ENCODE measurements around the gene TAF4.
"Not testable (repeated sequence)": the region's sequence is repeated elsewhere in the genome, so short reads cannot be mapped to it uniquely, and the experiment has no call there.

TAF4 gene

GRCh38 chr20:62071669-62072430 is 6.2 kb upstream of the TAF4 start:
- not testable (repeated sequence) for H3K9ac ChIP-seq (ENCODE audit: low read length); H3K36me3 ChIP-seq (ENCODE audit: control insufficient read depth, insufficient read depth, low read length, severe bottlenecking); H3K4me3 ChIP-seq (ENCODE audit: low read length); DNase-seq (ENCODE audit: low read depth); H3K27me3 ChIP-seq (replicated peaks; ENCODE audit: control insufficient read depth, insufficient read depth, low read length)
- peaks cover 18% of the 10 kb centered on the region for H3K4me1 ChIP-seq (ENCODE audit: control insufficient read depth, insufficient read depth, low read length)
- peaks cover 36% of the 10 kb centered on the region for H3K9me3 ChIP-seq (ENCODE audit: control insufficient read depth, low read length)

- Histone ChIP-seq H3K4me3 (ENCODE audit: low read length) (no peak overlapping the region), H3K9me3 (ENCODE audit: control insufficient read depth, low read length) (peaks cover 16% of the 10 kb centered on the region), H3K36me3 (ENCODE audit: control insufficient read depth, insufficient read depth, low read length, severe bottlenecking) (no peaks in the 10 kb centered on the region), H3K27me3 (replicated peaks; ENCODE audit: control insufficient read depth, insufficient read depth, low read length) (no peaks in the 10 kb centered on the region), H3K9ac (ENCODE audit: low read length) (no peak overlapping the region), H3K4me1 (ENCODE audit: control insufficient read depth, insufficient read depth, low read length) (peaks cover 21% of the 10 kb centered on the region)
- no peak for DNase-seq (ENCODE audit: low read depth)
Measured at GRCh38 chr20:62069741-62070216, 4.1 kb upstream of the TAF4 start.

GRCh38 chr20:62068997-62069396 is 3.3 kb upstream of the TAF4 start:
- H3K4me1 ChIP-seq (ENCODE audit: control insufficient read depth, insufficient read depth, low read length), result peaks cover 25% of the 10 kb centered on the region
- DNase-seq (ENCODE audit: low read depth), result no peak
- H3K4me3 ChIP-seq (ENCODE audit: low read length), result no peak overlapping the region
- H3K9me3 ChIP-seq (ENCODE audit: control insufficient read depth, low read length), result peaks cover 14% of the 10 kb centered on the region
- H3K9ac ChIP-seq (ENCODE audit: low read length), result no peak overlapping the region
- H3K36me3 ChIP-seq (ENCODE audit: control insufficient read depth, insufficient read depth, low read length, severe bottlenecking), result no peaks in the 10 kb centered on the region
- H3K27me3 ChIP-seq (replicated peaks; ENCODE audit: control insufficient read depth, insufficient read depth, low read length), result no peaks in the 10 kb centered on the region

- Histone ChIP-seq H3K4me3 (ENCODE audit: low read length) (no peak overlapping the region), H3K9ac (ENCODE audit: low read length) (no peak overlapping the region), H3K9me3 (ENCODE audit: control insufficient read depth, low read length) (peaks cover 2% of the 10 kb centered on the region), H3K36me3 (ENCODE audit: control insufficient read depth, insufficient read depth, low read length, severe bottlenecking) (no peaks in the 10 kb centered on the region), H3K4me1 (ENCODE audit: control insufficient read depth, insufficient read depth, low read length) (peaks cover 33% of the 10 kb centered on the region), H3K27me3 (replicated peaks; ENCODE audit: control insufficient read depth, insufficient read depth, low read length) (no peaks in the 10 kb centered on the region)
- DNase-seq (ENCODE audit: low read depth), result no peak
Measured at GRCh38 chr20:62067547-62068260, 2.0 kb upstream of the TAF4 start.

- Histone ChIP-seq H3K36me3 (ENCODE audit: control insufficient read depth, insufficient read depth, low read length, severe bottlenecking) (no peaks in the 10 kb centered on the region), H3K4me1 (ENCODE audit: control insufficient read depth, insufficient read depth, low read length) (peaks cover 33% of the 10 kb centered on the region), H3K4me3 (ENCODE audit: low read length) (peak overlapping the region; percentile 86), H3K9ac (ENCODE audit: low read length) (peak overlapping the region; percentile 90), H3K9me3 (ENCODE audit: control insufficient read depth, low read length) (no peaks in the 10 kb centered on the region), H3K27me3 (replicated peaks; ENCODE audit: control insufficient read depth, insufficient read depth, low read length) (no peaks in the 10 kb centered on the region)
- DNase-seq (ENCODE audit: low read depth), result peak; percentile 32
Measured at GRCh38 chr20:62066983-62067433, 1.3 kb upstream of the TAF4 start.

- Histone ChIP-seq H3K4me1 (ENCODE audit: control insufficient read depth, insufficient read depth, low read length) (peaks cover 33% of the 10 kb centered on the region), H3K9me3 (ENCODE audit: control insufficient read depth, low read length) (no peaks in the 10 kb centered on the region)
- peak; percentile 60 for DNase-seq (ENCODE audit: low read depth)
Measured at GRCh38 chr20:62066339-62066982, 780 bp upstream of the TAF4 start.

GRCh38 chr20:62064770-62065673 is 659 bp downstream of the TAF4 start:
- peak overlapping the region; percentile 78 for H3K9ac ChIP-seq (ENCODE audit: low read length)
- H3K4me3 ChIP-seq (ENCODE audit: low read length), result peak overlapping the region; percentile 76
- no peaks in the 10 kb centered on the region for H3K36me3 ChIP-seq (ENCODE audit: control insufficient read depth, insufficient read depth, low read length, severe bottlenecking)
- H3K9me3 ChIP-seq (ENCODE audit: control insufficient read depth, low read length), result no peaks in the 10 kb centered on the region
- DNase-seq (ENCODE audit: low read depth), result peak; percentile 49
- H3K27me3 ChIP-seq (replicated peaks; ENCODE audit: control insufficient read depth, insufficient read depth, low read length), result no peaks in the 10 kb centered on the region
- peaks cover 31% of the 10 kb centered on the region for H3K4me1 ChIP-seq (ENCODE audit: control insufficient read depth, insufficient read depth, low read length)

More at GRCh38 chr20:62066339-62066982, 780 bp upstream of the TAF4 start:
- no peaks in the 10 kb centered on the region for H3K27me3 ChIP-seq (replicated peaks; ENCODE audit: control insufficient read depth, insufficient read depth, low read length)
- H3K9ac ChIP-seq (ENCODE audit: low read length), result peak overlapping the region; percentile 90
- no peaks in the 10 kb centered on the region for H3K36me3 ChIP-seq (ENCODE audit: control insufficient read depth, insufficient read depth, low read length, severe bottlenecking)
- peak overlapping the region; percentile 86 for H3K4me3 ChIP-seq (ENCODE audit: low read length)

GRCh38 chr20:62063981-62064769 is 1.5 kb downstream of the TAF4 start:
- no peaks in the 10 kb centered on the region for H3K27me3 ChIP-seq (replicated peaks; ENCODE audit: control insufficient read depth, insufficient read depth, low read length)
- no peak for DNase-seq (ENCODE audit: low read depth)
- peak overlapping the region; percentile 41 for H3K4me3 ChIP-seq (ENCODE audit: low read length)
- no peaks in the 10 kb centered on the region for H3K36me3 ChIP-seq (ENCODE audit: control insufficient read depth, insufficient read depth, low read length, severe bottlenecking)
- H3K4me1 ChIP-seq (ENCODE audit: control insufficient read depth, insufficient read depth, low read length), result peaks cover 23% of the 10 kb centered on the region
- peak overlapping the region; percentile 33 for H3K9ac ChIP-seq (ENCODE audit: low read length)
- no peaks in the 10 kb centered on the region for H3K9me3 ChIP-seq (ENCODE audit: control insufficient read depth, low read length)

GRCh38 chr20:62063315-62063980 is 2.2 kb downstream of the TAF4 start:
- H3K9me3 ChIP-seq (ENCODE audit: control insufficient read depth, low read length), result no peaks in the 10 kb centered on the region
- peaks cover 22% of the 10 kb centered on the region for H3K4me1 ChIP-seq (ENCODE audit: control insufficient read depth, insufficient read depth, low read length)
- H3K36me3 ChIP-seq (ENCODE audit: control insufficient read depth, insufficient read depth, low read length, severe bottlenecking), result no peaks in the 10 kb centered on the region
- H3K9ac ChIP-seq (ENCODE audit: low read length), result peak overlapping the region; percentile 33
- no peak for DNase-seq (ENCODE audit: low read depth)
- peak overlapping the region; percentile 41 for H3K4me3 ChIP-seq (ENCODE audit: low read length)
- H3K27me3 ChIP-seq (replicated peaks; ENCODE audit: control insufficient read depth, insufficient read depth, low read length), result no peaks in the 10 kb centered on the region
